Muscle layer of colon (tissue), 2 donors: ENCODE data around the gene ZC3H6.

Experiments
- H3K27ac ChIP-seq: one replicate; pipeline ENCODE4 v1.7.0; 2013; ENCODE audit warnings: low read depth, mild to moderate bottlenecking, low read length, moderate library complexity
- H3K27me3 ChIP-seq, 2 donors: one replicate each; pipeline ENCODE4 v1.7.0; 2013; ENCODE audit warnings: low read length in 2 of 2, mild to moderate bottlenecking in 2 of 2; ENCODE audit not compliant: insufficient read depth in 2 of 2, control insufficient read depth in 1 of 2
- H3K36me3 ChIP-seq: one replicate; pipeline ENCODE4 v1.7.0; 2013; ENCODE audit warnings: mild to moderate bottlenecking, low read length; ENCODE audit not compliant: insufficient read depth
- H3K4me1 ChIP-seq: one replicate; pipeline ENCODE4 v1.7.0; 2013; ENCODE audit warnings: mild to moderate bottlenecking, low read length; ENCODE audit not compliant: insufficient read depth
- H3K4me3 ChIP-seq, 2 donors: one replicate each; pipeline ENCODE4 v1.7.0; 2013; ENCODE audit warnings: low read length in 2 of 2, low read depth in 1 of 2, mild to moderate bottlenecking in 1 of 2, moderate library complexity in 1 of 2
- H3K9ac ChIP-seq: one replicate; pipeline ENCODE4 v1.7.0; 2013; ENCODE audit warnings: low read length
- H3K9me3 ChIP-seq: one replicate; pipeline ENCODE4 v1.7.0; 2013; ENCODE audit warnings: mild to moderate bottlenecking, low read length
- donor health status: abdominal sarcoma.
- donor health status: Adenocarcinoma of cecum.

ZC3H6 gene

GRCh38 chr2:112256654-112257053 lies 18.7 kb upstream of the ZC3H6 start:
- no peak overlapping the region for H3K27ac ChIP-seq
- H3K9me3 ChIP-seq = no peaks in the 10 kb centered on the region
- H3K4me3 ChIP-seq = no peak overlapping the region
- no peak overlapping the region for H3K9ac ChIP-seq
- H3K4me1 ChIP-seq = peaks cover 7% of the 10 kb centered on the region
- no peaks in the 10 kb centered on the region for H3K36me3 ChIP-seq
- no peaks in the 10 kb centered on the region for H3K27me3 ChIP-seq

- Histone ChIP-seq H3K4me1 (peaks cover 7% of the 10 kb centered on the region), H3K27me3 (no peaks in the 10 kb centered on the region), H3K9me3 (no peaks in the 10 kb centered on the region), H3K27ac (no peak overlapping the region), H3K4me3 (no peak overlapping the region), H3K9ac (no peak overlapping the region), H3K36me3 (no peaks in the 10 kb centered on the region)
Observed at GRCh38 chr2:112257575-112257974, 17.8 kb upstream of the ZC3H6 start.

- H3K4me3 ChIP-seq = peak overlapping the region in 1 of 2 donors; percentile 38
Observed at GRCh38 chr2:112259509-112260294, 15.7 kb upstream of the ZC3H6 start.

GRCh38 chr2:112260295-112260625 lies 15.1 kb upstream of the ZC3H6 start:
- Histone ChIP-seq H3K27ac (no peak overlapping the region), H3K4me1 (no peaks in the 10 kb centered on the region), H3K36me3 (no peaks in the 10 kb centered on the region), H3K4me3 (no peak overlapping the region), H3K27me3 (no peaks in the 10 kb centered on the region), H3K9me3 (no peaks in the 10 kb centered on the region), H3K9ac (no peak overlapping the region)

More at GRCh38 chr2:112259509-112260294, 15.7 kb upstream of the ZC3H6 start:
- Histone ChIP-seq H3K27me3 (no peaks in the 10 kb centered on the region), H3K36me3 (no peaks in the 10 kb centered on the region), H3K4me1 (no peaks in the 10 kb centered on the region), H3K9me3 (no peaks in the 10 kb centered on the region), H3K27ac (no peak overlapping the region), H3K9ac (no peak overlapping the region)

- no peaks in the 10 kb centered on the region for H3K4me1 ChIP-seq
- H3K4me3 ChIP-seq = no peak overlapping the region
- H3K9me3 ChIP-seq = no peaks in the 10 kb centered on the region
- H3K27me3 ChIP-seq = no peaks in the 10 kb centered on the region
- no peak overlapping the region for H3K27ac ChIP-seq
- H3K9ac ChIP-seq = no peak overlapping the region
- H3K36me3 ChIP-seq = no peaks in the 10 kb centered on the region
Observed at GRCh38 chr2:112262876-112263275, 12.5 kb upstream of the ZC3H6 start.

GRCh38 chr2:112268547-112268946 lies 6.8 kb upstream of the ZC3H6 start:
- Histone ChIP-seq H3K9me3 (no peaks in the 10 kb centered on the region), H3K27me3 (no peaks in the 10 kb centered on the region), H3K4me1 (no peaks in the 10 kb centered on the region), H3K4me3 (no peak overlapping the region), H3K9ac (no peak overlapping the region), H3K36me3 (no peaks in the 10 kb centered on the region), H3K27ac (no peak overlapping the region)

GRCh38 chr2:112272669-112273068 lies 2.7 kb upstream of the ZC3H6 start:
- Histone ChIP-seq H3K4me1 (no peaks in the 10 kb centered on the region), H3K4me3 (no peak overlapping the region), H3K27me3 (no peaks in the 10 kb centered on the region), H3K9me3 (no peaks in the 10 kb centered on the region), H3K9ac (no peak overlapping the region), H3K36me3 (no peaks in the 10 kb centered on the region), H3K27ac (no peak overlapping the region)

- H3K27ac ChIP-seq = no peak overlapping the region
- H3K27me3 ChIP-seq = no peaks in the 10 kb centered on the region
- no peak overlapping the region for H3K4me3 ChIP-seq
- no peaks in the 10 kb centered on the region for H3K4me1 ChIP-seq
- H3K9me3 ChIP-seq = no peaks in the 10 kb centered on the region
- no peaks in the 10 kb centered on the region for H3K36me3 ChIP-seq
- H3K9ac ChIP-seq = no peak overlapping the region
Observed at GRCh38 chr2:112273349-112273748, 2.0 kb upstream of the ZC3H6 start.

GRCh38 chr2:112275887-112276773 lies 733 bp downstream of the ZC3H6 start:
- Histone ChIP-seq H3K4me3 (peak overlapping the region; percentile 79 to 100), H3K27me3 (no peaks in the 10 kb centered on the region), H3K4me1 (no peaks in the 10 kb centered on the region), H3K9me3 (no peaks in the 10 kb centered on the region), H3K36me3 (no peaks in the 10 kb centered on the region), H3K27ac (peak overlapping the region; percentile 99), H3K9ac (peak overlapping the region; percentile 98)

- Histone ChIP-seq H3K9ac (no peak overlapping the region), H3K4me3 (no peak overlapping the region), H3K27ac (no peak overlapping the region)
Observed at GRCh38 chr2:112276954-112277353, 1.6 kb downstream of the ZC3H6 start.

GRCh38 chr2:112277596-112278220 lies 2.3 kb downstream of the ZC3H6 start:
- Histone ChIP-seq H3K27ac (no peak overlapping the region), H3K27me3 (no peaks in the 10 kb centered on the region), H3K4me3 (no peak overlapping the region), H3K9me3 (no peaks in the 10 kb centered on the region), H3K36me3 (no peaks in the 10 kb centered on the region), H3K4me1 (no peaks in the 10 kb centered on the region), H3K9ac (no peak overlapping the region)

More at GRCh38 chr2:112276954-112277353, 1.6 kb downstream of the ZC3H6 start:
- H3K27me3 ChIP-seq = no peaks in the 10 kb centered on the region
- H3K4me1 ChIP-seq = no peaks in the 10 kb centered on the region
- H3K9me3 ChIP-seq = no peaks in the 10 kb centered on the region
- no peaks in the 10 kb centered on the region for H3K36me3 ChIP-seq
